SK-N-SH treated with all-trans-retinoic acid at 6 μM for 48 hours (cell line): ENCODE results near the gene GATAD2A.

Experiments used
- ATAC-seq: fragments of 200-7000 bp; cut with Tn5 transposase; 3 replicates; pipeline ENCODE4 v1.9.1; 2020; ENCODE audit warnings: mild to moderate bottlenecking, moderate library complexity
- ARNTL ChIP-seq: fragments of 450-650 bp; formaldehyde crosslinking; IDR thresholded peaks from 2 replicates; pipeline ENCODE4 v1.5.0; 2020; ENCODE audit warnings: low read depth, mild to moderate bottlenecking, moderate library complexity, borderline replicate concordance
- BACH2 ChIP-seq: fragments of 250-450 bp; sonication (Bioruptor Pico); IDR thresholded peaks from 2 replicates; pipeline ENCODE4 v1.9.0; 2021; ENCODE audit warnings: mild to moderate bottlenecking, borderline replicate concordance
- CSDC2 ChIP-seq: fragments of 250-450 bp; sonication (Bioruptor Pico); IDR thresholded peaks from 2 replicates; pipeline ENCODE4 v1.5.0; 2020; ENCODE audit warnings: mild to moderate bottlenecking, moderate library complexity
- ESRRG ChIP-seq: fragments of 250-450 bp; sonication (Bioruptor Pico); IDR thresholded peaks from 2 replicates; pipeline ENCODE4 v1.6.1; 2021; ENCODE audit warnings: mild to moderate bottlenecking
- GLIS3 ChIP-seq: fragments of 250-450 bp; sonication (Bioruptor Pico); IDR thresholded peaks from 2 replicates; pipeline ENCODE4 v1.5.0; 2020; ENCODE audit warnings: mild to moderate bottlenecking, moderate library complexity
- OSR1 ChIP-seq: fragments of 250-450 bp; sonication (Bioruptor Pico); IDR thresholded peaks from 2 replicates; pipeline ENCODE4 v1.8.0; 2022; ENCODE audit warnings: moderate library complexity, mild to moderate bottlenecking, inconsistent platforms
- PPARA ChIP-seq: fragments of 250-450 bp; sonication (Bioruptor Pico); IDR thresholded peaks from 2 replicates; pipeline ENCODE4 v1.5.0; 2020; ENCODE audit warnings: mild to moderate bottlenecking, borderline replicate concordance
- SNAI2 ChIP-seq: fragments of 250-450 bp; sonication (Bioruptor Pico); IDR thresholded peaks from 2 replicates; pipeline ENCODE4 v1.5.0; 2020; ENCODE audit warnings: mild to moderate bottlenecking, moderate library complexity
- TCF4 ChIP-seq: fragments of 250-450 bp; sonication (Bioruptor Pico); IDR thresholded peaks from 2 replicates; pipeline ENCODE4 v1.8.0; 2021; ENCODE audit warnings: mild to moderate bottlenecking, moderate library complexity, borderline replicate concordance
- TOX ChIP-seq: fragments of 250-450 bp; sonication (Bioruptor Pico); IDR thresholded peaks from 2 replicates; pipeline ENCODE4 v1.8.0; 2021; ENCODE audit warnings: mild to moderate bottlenecking, moderate library complexity, borderline replicate concordance
- ZFP3 ChIP-seq: fragments of 250-450 bp; sonication (Bioruptor Pico); IDR thresholded peaks from 2 replicates; pipeline ENCODE4 v1.5.0; 2020; ENCODE audit warnings: mild to moderate bottlenecking, moderate library complexity
- ZFP30 ChIP-seq: fragments of 450-650 bp; formaldehyde crosslinking; IDR thresholded peaks from 2 replicates; pipeline ENCODE4 v1.5.0; 2022; ENCODE audit warnings: mild to moderate bottlenecking, moderate library complexity
- ZNF565 ChIP-seq: fragments of 450-650 bp; formaldehyde crosslinking; conservative IDR thresholded peaks from 2 replicates; pipeline ENCODE4 v1.5.0; 2020; ENCODE audit warnings: low read depth, mild to moderate bottlenecking, moderate library complexity
- ZNF8 ChIP-seq: fragments of 450-650 bp; formaldehyde crosslinking; IDR thresholded peaks from 2 replicates; pipeline ENCODE4 v1.5.0; 2020; ENCODE audit warnings: mild to moderate bottlenecking, moderate library complexity
- TF ChIP-seq, protein P1 (sequence below): fragments of 250-450 bp; sonication (Bioruptor Pico); IDR thresholded peaks from 2 replicates; pipeline ENCODE4 v1.5.0; 2020; ENCODE audit warnings: mild to moderate bottlenecking, moderate library complexity
- TF ChIP-seq, protein P2 (sequence below): fragments of 250-450 bp; sonication (Bioruptor Pico); IDR thresholded peaks from 2 replicates; pipeline ENCODE4 v1.5.1; 2020; ENCODE audit warnings: low read depth, mild to moderate bottlenecking, moderate library complexity
- TF ChIP-seq, protein P3 (sequence below): fragments of 250-450 bp; sonication (Bioruptor Pico); IDR thresholded peaks from 2 replicates; pipeline ENCODE4 v1.8.0; 2021; ENCODE audit warnings: low read depth, mild to moderate bottlenecking, moderate library complexity, borderline replicate concordance
- TF ChIP-seq, protein P4 (sequence below): fragments of 250-450 bp; sonication (Bioruptor Pico); IDR thresholded peaks from 2 replicates; pipeline ENCODE4 v1.8.0; 2020; ENCODE audit warnings: mild to moderate bottlenecking, moderate library complexity, borderline replicate concordance
- TF ChIP-seq, protein P5 (sequence below): fragments of 250-450 bp; sonication (Bioruptor Pico); IDR thresholded peaks from 2 replicates; pipeline ENCODE4 v1.5.1; 2021; ENCODE audit warnings: mild to moderate bottlenecking, moderate library complexity

The GATAD2A gene

DNA sequence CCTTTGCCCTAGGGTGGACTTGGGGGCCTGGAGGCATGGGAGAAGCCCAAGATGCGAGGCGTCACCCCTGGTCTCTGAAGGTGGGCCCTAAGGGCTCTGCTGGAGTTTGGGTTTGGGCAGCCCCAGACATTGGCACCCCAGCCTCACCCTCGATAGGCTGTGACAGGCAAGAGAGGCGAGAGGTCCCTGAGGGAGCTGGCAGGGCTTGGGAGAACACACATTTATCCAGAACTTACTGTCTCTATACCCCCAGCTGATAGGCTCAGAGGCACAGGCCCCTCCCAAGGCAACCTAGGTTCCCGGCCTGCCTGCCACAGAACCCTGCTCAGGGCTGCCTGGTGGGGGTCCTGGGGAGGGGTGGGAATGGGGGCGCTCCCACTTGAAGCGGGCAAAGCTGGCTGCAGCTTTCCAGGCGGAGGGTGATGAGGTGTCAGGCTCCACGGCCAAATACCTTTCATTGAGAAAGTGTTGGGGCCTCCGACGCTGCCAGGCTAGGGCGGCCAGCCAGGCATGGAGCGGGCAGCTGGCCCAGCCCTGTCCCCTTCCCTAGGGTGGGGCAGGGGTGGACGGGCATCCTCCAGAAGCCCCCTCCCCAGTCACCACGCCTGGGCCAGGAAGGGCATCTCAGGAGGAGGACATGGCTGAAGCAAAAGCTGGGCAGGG lies 142.3 kb downstream of the GATAD2A start:
- TF ChIP-seq PPARA (CRISPR knock-in tag) (no peak), ZNF8 (CRISPR knock-in tag) (no peak)
- no peak for ATAC-seq

DNA sequence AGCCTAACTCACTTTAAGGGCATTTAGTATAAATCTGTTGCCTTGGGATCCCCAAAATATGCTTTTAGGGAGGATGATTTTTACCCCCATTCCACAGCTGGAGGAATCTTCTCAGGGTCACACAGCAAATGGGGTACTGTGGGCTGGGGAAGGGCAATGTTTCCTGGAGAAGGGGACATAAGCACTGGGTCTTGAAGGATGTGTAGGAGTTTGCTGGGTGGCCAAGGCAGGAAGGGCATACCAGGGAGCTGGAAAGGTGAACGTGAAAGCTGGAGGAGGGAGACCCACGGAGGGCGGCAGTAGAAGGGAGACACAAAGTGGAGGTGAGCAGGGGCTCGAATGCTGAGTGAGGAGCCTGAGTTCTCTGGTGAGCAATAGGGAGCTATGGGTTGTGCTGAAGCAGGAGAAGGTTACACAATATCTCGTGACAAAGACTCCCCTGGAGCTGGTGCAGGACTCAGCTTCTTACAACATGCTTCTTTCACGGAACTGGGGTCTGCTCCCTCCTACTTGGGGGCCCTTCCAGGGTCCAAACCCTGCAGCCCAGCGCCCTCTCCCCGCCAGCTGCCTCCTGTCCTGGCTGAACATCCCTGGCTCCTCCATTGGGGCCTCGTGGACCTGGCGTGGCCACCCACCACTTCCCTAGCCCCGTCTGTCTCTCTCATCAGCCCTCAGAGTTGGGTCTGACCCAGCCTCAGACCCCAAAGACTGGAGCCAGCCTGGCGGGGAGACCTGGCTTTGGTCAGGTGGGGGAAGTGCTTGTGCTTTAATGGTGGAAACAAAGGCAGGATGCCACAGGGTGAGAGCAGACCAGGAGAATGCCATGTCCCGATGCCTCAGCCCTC lies 143.7 kb downstream of the GATAD2A start:
- TF ChIP-seq OSR1 (CRISPR knock-in tag): no peak
- TF ChIP-seq, protein P1, sequence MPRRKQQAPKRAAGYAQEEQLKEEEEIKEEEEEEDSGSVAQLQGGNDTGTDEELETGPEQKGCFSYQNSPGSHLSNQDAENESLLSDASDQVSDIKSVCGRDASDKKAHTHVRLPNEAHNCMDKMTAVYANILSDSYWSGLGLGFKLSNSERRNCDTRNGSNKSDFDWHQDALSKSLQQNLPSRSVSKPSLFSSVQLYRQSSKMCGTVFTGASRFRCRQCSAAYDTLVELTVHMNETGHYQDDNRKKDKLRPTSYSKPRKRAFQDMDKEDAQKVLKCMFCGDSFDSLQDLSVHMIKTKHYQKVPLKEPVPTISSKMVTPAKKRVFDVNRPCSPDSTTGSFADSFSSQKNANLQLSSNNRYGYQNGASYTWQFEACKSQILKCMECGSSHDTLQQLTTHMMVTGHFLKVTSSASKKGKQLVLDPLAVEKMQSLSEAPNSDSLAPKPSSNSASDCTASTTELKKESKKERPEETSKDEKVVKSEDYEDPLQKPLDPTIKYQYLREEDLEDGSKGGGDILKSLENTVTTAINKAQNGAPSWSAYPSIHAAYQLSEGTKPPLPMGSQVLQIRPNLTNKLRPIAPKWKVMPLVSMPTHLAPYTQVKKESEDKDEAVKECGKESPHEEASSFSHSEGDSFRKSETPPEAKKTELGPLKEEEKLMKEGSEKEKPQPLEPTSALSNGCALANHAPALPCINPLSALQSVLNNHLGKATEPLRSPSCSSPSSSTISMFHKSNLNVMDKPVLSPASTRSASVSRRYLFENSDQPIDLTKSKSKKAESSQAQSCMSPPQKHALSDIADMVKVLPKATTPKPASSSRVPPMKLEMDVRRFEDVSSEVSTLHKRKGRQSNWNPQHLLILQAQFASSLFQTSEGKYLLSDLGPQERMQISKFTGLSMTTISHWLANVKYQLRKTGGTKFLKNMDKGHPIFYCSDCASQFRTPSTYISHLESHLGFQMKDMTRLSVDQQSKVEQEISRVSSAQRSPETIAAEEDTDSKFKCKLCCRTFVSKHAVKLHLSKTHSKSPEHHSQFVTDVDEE: no peak
- TF ChIP-seq ZNF8 (CRISPR knock-in tag): no peak
- no peak for TF ChIP-seq SNAI2 (CRISPR knock-in tag)
- TF ChIP-seq ZFP3: peak; percentile 99
- ATAC-seq: no peak

DNA sequence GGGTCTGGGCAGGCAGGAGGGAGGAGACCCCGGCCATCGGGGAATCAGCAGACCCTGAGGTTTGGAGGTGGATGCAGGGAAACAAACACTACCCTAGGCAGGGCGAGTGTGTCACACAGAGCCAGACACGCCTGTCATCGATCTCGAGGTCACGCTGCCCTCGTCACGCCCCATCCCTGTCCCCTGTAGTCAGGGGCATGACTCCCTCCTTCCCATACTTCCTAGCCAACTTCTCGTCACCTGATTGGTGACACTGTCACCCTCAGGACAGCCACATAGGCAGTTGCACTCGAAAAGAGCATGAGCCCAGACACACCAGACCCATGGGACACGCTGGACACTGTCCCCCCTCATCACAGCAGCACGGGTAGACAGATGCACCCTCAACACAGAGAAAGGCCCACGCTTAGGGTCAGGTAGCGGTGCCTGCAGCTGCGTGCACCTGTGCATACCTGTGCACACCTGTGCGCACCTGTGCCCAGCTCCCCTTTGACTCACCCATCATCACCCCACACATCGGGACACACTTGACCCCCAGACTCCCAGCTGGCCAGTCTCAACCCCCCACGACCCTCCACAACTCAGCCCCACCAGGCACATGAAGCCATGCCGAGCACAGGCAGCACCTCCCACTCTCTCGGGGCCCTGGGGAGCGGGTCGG lies 144.5 kb downstream of the GATAD2A start:
- ATAC-seq: no peak
- TF ChIP-seq, protein P2, sequence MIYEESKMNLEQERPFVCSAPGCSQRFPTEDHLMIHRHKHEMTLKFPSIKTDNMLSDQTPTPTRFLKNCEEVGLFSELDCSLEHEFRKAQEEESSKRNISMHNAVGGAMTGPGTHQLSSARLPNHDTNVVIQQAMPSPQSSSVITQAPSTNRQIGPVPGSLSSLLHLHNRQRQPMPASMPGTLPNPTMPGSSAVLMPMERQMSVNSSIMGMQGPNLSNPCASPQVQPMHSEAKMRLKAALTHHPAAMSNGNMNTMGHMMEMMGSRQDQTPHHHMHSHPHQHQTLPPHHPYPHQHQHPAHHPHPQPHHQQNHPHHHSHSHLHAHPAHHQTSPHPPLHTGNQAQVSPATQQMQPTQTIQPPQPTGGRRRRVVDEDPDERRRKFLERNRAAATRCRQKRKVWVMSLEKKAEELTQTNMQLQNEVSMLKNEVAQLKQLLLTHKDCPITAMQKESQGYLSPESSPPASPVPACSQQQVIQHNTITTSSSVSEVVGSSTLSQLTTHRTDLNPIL (CRISPR knock-in tag): no peak
- TF ChIP-seq BACH2 (CRISPR knock-in tag) (no peak), GLIS3 (CRISPR knock-in tag) (no peak)
- TF ChIP-seq, all 23 proteins: peak for 0

DNA sequence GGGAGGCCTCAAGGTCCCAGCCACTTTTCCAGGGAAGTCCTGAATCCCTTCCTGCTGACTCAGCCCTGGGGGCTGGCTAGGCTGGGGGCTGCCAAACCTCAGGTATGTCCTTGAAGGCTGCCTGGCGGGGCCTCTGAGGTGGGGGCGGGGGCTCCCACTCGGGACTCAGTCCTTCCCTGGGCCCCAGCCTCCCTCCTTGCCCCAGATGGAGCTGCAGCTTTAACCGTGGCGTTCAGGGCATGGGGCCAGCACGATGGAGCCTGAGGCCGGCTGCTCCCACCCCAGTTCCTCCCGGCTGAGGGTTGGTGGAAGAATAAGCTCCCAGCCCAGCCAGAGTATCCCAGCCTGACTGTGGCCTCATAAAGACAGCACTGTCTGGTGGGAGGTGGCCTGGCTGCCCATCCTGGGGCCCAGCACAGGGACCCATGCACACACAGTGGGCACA lies 145.0 kb downstream of the GATAD2A start:
- TF ChIP-seq, protein P2 (CRISPR knock-in tag): no peak
- no peak for TF ChIP-seq SNAI2 (CRISPR knock-in tag)
- TF ChIP-seq ESRRG (CRISPR knock-in tag): no peak
- TF ChIP-seq, protein P1: no peak
- no peak for TF ChIP-seq PPARA (CRISPR knock-in tag)
- TF ChIP-seq TOX (CRISPR knock-in tag): no peak
- TF ChIP-seq, protein P3, sequence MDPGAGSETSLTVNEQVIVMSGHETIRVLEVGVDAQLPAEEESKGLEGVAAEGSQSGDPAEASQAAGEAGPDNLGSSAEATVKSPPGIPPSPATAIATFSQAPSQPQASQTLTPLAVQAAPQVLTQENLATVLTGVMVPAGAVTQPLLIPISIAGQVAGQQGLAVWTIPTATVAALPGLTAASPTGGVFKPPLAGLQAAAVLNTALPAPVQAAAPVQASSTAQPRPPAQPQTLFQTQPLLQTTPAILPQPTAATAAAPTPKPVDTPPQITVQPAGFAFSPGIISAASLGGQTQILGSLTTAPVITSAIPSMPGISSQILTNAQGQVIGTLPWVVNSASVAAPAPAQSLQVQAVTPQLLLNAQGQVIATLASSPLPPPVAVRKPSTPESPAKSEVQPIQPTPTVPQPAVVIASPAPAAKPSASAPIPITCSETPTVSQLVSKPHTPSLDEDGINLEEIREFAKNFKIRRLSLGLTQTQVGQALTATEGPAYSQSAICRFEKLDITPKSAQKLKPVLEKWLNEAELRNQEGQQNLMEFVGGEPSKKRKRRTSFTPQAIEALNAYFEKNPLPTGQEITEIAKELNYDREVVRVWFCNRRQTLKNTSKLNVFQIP: no peak
- no peak for TF ChIP-seq ARNTL
- no peak for TF ChIP-seq BACH2 (CRISPR knock-in tag)
- TF ChIP-seq ZFP3: no peak
- TF ChIP-seq ZNF565 (CRISPR knock-in tag): no peak
- TF ChIP-seq TCF4: no peak
- TF ChIP-seq, protein P4, sequence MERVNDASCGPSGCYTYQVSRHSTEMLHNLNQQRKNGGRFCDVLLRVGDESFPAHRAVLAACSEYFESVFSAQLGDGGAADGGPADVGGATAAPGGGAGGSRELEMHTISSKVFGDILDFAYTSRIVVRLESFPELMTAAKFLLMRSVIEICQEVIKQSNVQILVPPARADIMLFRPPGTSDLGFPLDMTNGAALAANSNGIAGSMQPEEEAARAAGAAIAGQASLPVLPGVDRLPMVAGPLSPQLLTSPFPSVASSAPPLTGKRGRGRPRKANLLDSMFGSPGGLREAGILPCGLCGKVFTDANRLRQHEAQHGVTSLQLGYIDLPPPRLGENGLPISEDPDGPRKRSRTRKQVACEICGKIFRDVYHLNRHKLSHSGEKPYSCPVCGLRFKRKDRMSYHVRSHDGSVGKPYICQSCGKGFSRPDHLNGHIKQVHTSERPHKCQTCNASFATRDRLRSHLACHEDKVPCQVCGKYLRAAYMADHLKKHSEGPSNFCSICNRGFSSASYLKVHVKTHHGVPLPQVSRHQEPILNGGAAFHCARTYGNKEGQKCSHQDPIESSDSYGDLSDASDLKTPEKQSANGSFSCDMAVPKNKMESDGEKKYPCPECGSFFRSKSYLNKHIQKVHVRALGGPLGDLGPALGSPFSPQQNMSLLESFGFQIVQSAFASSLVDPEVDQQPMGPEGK: no peak
- no peak for TF ChIP-seq OSR1 (CRISPR knock-in tag)
- TF ChIP-seq, protein P5, sequence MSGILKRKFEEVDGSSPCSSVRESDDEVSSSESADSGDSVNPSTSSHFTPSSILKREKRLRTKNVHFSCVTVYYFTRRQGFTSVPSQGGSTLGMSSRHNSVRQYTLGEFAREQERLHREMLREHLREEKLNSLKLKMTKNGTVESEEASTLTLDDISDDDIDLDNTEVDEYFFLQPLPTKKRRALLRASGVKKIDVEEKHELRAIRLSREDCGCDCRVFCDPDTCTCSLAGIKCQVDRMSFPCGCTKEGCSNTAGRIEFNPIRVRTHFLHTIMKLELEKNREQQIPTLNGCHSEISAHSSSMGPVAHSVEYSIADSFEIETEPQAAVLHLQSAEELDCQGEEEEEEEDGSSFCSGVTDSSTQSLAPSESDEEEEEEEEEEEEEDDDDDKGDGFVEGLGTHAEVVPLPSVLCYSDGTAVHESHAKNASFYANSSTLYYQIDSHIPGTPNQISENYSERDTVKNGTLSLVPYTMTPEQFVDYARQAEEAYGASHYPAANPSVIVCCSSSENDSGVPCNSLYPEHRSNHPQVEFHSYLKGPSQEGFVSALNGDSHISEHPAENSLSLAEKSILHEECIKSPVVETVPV (CRISPR knock-in tag): no peak
- no peak for TF ChIP-seq CSDC2 (CRISPR knock-in tag)
- TF ChIP-seq ZFP30 (CRISPR knock-in tag): no peak
- TF ChIP-seq GLIS3 (CRISPR knock-in tag): no peak
- ATAC-seq: no peak
